Activated T-cell treated with anti-CD3 and anti-CD28 coated beads, Interleukin-2, amount 50 U/mL, for 72 hours (primary cell): ENCODE data around the gene TRAF5. TPM values are rescaled to one million over a fixed set of nuclear protein-coding genes. Genes with fewer than 3 reads are reported as not detected.

Experiments
- ATAC-seq, 2 donors: fragments of 150-1000 bp; cut with Tn5 transposase; replicated peaks in 1 of 2; 2 replicates each; pipeline ENCODE4 v1.10.0; 2021; ENCODE audit warnings: moderate library complexity in 2 of 2, mild to moderate bottlenecking in 1 of 2
- DNase-seq, 2 donors: peaks; one replicate each; pipeline ENCODE4 v3.0.0; 2021 to 2022; ENCODE audit warnings: mixed read lengths in 1 of 2
- H3K27ac Mint-ChIP-seq: one replicate; pipeline ENCODE4 v1.8.0; 2022; ENCODE audit warnings: mild to moderate bottlenecking, moderate library complexity, mixed read lengths
- H3K27me3 Mint-ChIP-seq: one replicate; pipeline ENCODE4 v1.8.0; 2022; ENCODE audit warnings: low read depth, mixed read lengths
- H3K36me3 Mint-ChIP-seq, 2 donors: one replicate each; pipeline ENCODE4 v1.8.0; 2022; ENCODE audit warnings: mixed read lengths in 2 of 2, mild to moderate bottlenecking in 1 of 2; ENCODE audit not compliant: insufficient read depth in 2 of 2
- H3K4me1 Mint-ChIP-seq: one replicate; pipeline ENCODE4 v1.8.0; 2022; ENCODE audit warnings: low read depth, mixed read lengths
- H3K4me3 Mint-ChIP-seq, 2 donors: one replicate each; pipeline ENCODE4 v1.8.0; 2022; ENCODE audit warnings: mild to moderate bottlenecking in 2 of 2, mixed read lengths in 2 of 2, moderate library complexity in 2 of 2
- H3K9me3 Mint-ChIP-seq, 2 donors: one replicate each; pipeline ENCODE4 v1.8.0; 2022; ENCODE audit warnings: mixed read lengths in 2 of 2
- total RNA-seq, 2 donors: library from RNA; stranded (reverse); gene quantifications; one replicate each; pipeline ENCODE4 v1.2.3, GENCODE V29; 2022

TRAF5 gene
- 10 to 100 TPM; 28.8 to 38.6 TPM for total RNA-seq

GRCh38 chr1:211326528-211327345 lies at the start of gene TRAF5:
Gene TRAF5 (plus strand): TSS chr1:211326833. CDS start chr1:211353240, 26,407 bp downstream.
- no peaks in the 10 kb centered on the region for H3K9me3 Mint-ChIP-seq
- H3K4me3 Mint-ChIP-seq: peak within 1 kb of the TSS; percentile 93 to 95

GRCh38 chr1:211279340-211279739 lies 47.3 kb upstream of the TRAF5 start:
- Mint-ChIP-seq H3K4me3 (no peak overlapping the region), H3K27ac (no peak overlapping the region), H3K36me3 (peaks cover 0 to 11% of the 10 kb centered on the region in 2 donors), H3K4me1 (peaks cover 4% of the 10 kb centered on the region), H3K27me3 (no peaks in the 10 kb centered on the region), H3K9me3 (no peaks in the 10 kb centered on the region)
- ATAC-seq: peak in 1 of 2 donors; percentile 29
- no peak for DNase-seq

More at GRCh38 chr1:211326528-211327345, at the start of gene TRAF5:
- DNase-seq: peak; percentile 66 to 75
- peaks cover 5% of the 10 kb centered on the region in 2 donors for H3K36me3 Mint-ChIP-seq
- peak within 1 kb of the TSS; percentile 93 for H3K27ac Mint-ChIP-seq
- ATAC-seq: peak; percentile 49 to 58
- H3K27me3 Mint-ChIP-seq: no peaks in the 10 kb centered on the region
- peaks cover 86% of the 10 kb centered on the region for H3K4me1 Mint-ChIP-seq

GRCh38 chr1:211280910-211281309 lies 45.7 kb upstream of the TRAF5 start:
- no peak overlapping the region for H3K27ac Mint-ChIP-seq
- H3K9me3 Mint-ChIP-seq: no peaks in the 10 kb centered on the region
- no peaks in the 10 kb centered on the region for H3K27me3 Mint-ChIP-seq
- no peak overlapping the region for H3K4me3 Mint-ChIP-seq
- ATAC-seq: peak; percentile 93 to 97
- DNase-seq: peak; percentile 21 to 25
- peaks cover 4% of the 10 kb centered on the region for H3K4me1 Mint-ChIP-seq
- H3K36me3 Mint-ChIP-seq: peaks cover 2 to 15% of the 10 kb centered on the region in 2 donors

- Mint-ChIP-seq H3K27me3 (no peaks in the 10 kb centered on the region), H3K9me3 (no peaks in the 10 kb centered on the region), H3K27ac (no peak overlapping the region), H3K4me3 (no peak overlapping the region), H3K36me3 (peaks cover 2 to 13% of the 10 kb centered on the region in 2 donors), H3K4me1 (peaks cover 4% of the 10 kb centered on the region)
- DNase-seq (no peak), ATAC-seq (peak; percentile 45 to 47)
Observed at GRCh38 chr1:211281320-211282022, 45.2 kb upstream of the TRAF5 start.

GRCh38 chr1:211282023-211282373 lies 44.6 kb upstream of the TRAF5 start:
- no peak for DNase-seq
- Mint-ChIP-seq H3K9me3 (no peaks in the 10 kb centered on the region), H3K27ac (no peak overlapping the region), H3K36me3 (peaks cover 2 to 13% of the 10 kb centered on the region in 2 donors), H3K4me1 (peaks cover 4% of the 10 kb centered on the region), H3K27me3 (no peaks in the 10 kb centered on the region), H3K4me3 (no peak overlapping the region)
- ATAC-seq: peak; percentile 16 to 37

- peaks cover 4% of the 10 kb centered on the region for H3K4me1 Mint-ChIP-seq
- no peak for ATAC-seq
- H3K27ac Mint-ChIP-seq: peak overlapping the region; percentile 44
- no peaks in the 10 kb centered on the region for H3K27me3 Mint-ChIP-seq
- H3K36me3 Mint-ChIP-seq: peaks cover 2 to 9% of the 10 kb centered on the region in 2 donors
- H3K9me3 Mint-ChIP-seq: no peaks in the 10 kb centered on the region
- DNase-seq: no peak
- H3K4me3 Mint-ChIP-seq: no peak overlapping the region
Observed at GRCh38 chr1:211285196-211285595, 41.4 kb upstream of the TRAF5 start.

- Mint-ChIP-seq H3K36me3 (peaks cover 8 to 19% of the 10 kb centered on the region in 2 donors), H3K27ac (no peak overlapping the region), H3K4me1 (peaks cover 4% of the 10 kb centered on the region), H3K27me3 (no peaks in the 10 kb centered on the region), H3K9me3 (no peaks in the 10 kb centered on the region), H3K4me3 (no peak overlapping the region)
- DNase-seq (no peak), ATAC-seq (no peak)
Observed at GRCh38 chr1:211287218-211287617, 39.4 kb upstream of the TRAF5 start.

GRCh38 chr1:211292411-211292810 lies 34.2 kb upstream of the TRAF5 start:
- ATAC-seq: peak; percentile 39 to 69
- H3K36me3 Mint-ChIP-seq: peaks cover 11 to 29% of the 10 kb centered on the region in 2 donors
- H3K27ac Mint-ChIP-seq: no peak overlapping the region
- H3K4me1 Mint-ChIP-seq: peaks cover 19% of the 10 kb centered on the region
- no peaks in the 10 kb centered on the region for H3K9me3 Mint-ChIP-seq
- no peak overlapping the region for H3K4me3 Mint-ChIP-seq
- H3K27me3 Mint-ChIP-seq: no peaks in the 10 kb centered on the region
- DNase-seq: no peak

- no peaks in the 10 kb centered on the region for H3K9me3 Mint-ChIP-seq
- H3K36me3 Mint-ChIP-seq: peaks cover 15 to 31% of the 10 kb centered on the region in 2 donors
- peaks cover 32% of the 10 kb centered on the region for H3K4me1 Mint-ChIP-seq
- H3K27me3 Mint-ChIP-seq: no peaks in the 10 kb centered on the region
- peak overlapping the region in 1 of 2 donors; percentile 61 for H3K4me3 Mint-ChIP-seq
- no peak for DNase-seq
- peak overlapping the region; percentile 88 for H3K27ac Mint-ChIP-seq
- ATAC-seq: peak; percentile 50 to 69
Observed at GRCh38 chr1:211296396-211296795, 30.2 kb upstream of the TRAF5 start.

GRCh38 chr1:211305044-211305443 lies 21.6 kb upstream of the TRAF5 start:
- Mint-ChIP-seq H3K27ac (peak overlapping the region; percentile 44), H3K4me1 (peaks cover 48% of the 10 kb centered on the region), H3K9me3 (no peaks in the 10 kb centered on the region), H3K36me3 (peaks cover 5 to 11% of the 10 kb centered on the region in 2 donors), H3K4me3 (peak overlapping the region in 1 of 2 donors; percentile 55), H3K27me3 (no peaks in the 10 kb centered on the region)
- DNase-seq (peak; percentile 60 to 72), ATAC-seq (peak; percentile 100)

GRCh38 chr1:211309617-211310016 lies 17.0 kb upstream of the TRAF5 start:
- no peaks in the 10 kb centered on the region for H3K27me3 Mint-ChIP-seq
- H3K36me3 Mint-ChIP-seq: peaks cover 7 to 8% of the 10 kb centered on the region in 2 donors
- ATAC-seq (no peak), DNase-seq (no peak)
- H3K4me1 Mint-ChIP-seq: peaks cover 33% of the 10 kb centered on the region
- peak overlapping the region; percentile 64 for H3K27ac Mint-ChIP-seq
- no peaks in the 10 kb centered on the region for H3K9me3 Mint-ChIP-seq
- no peak overlapping the region for H3K4me3 Mint-ChIP-seq

- ATAC-seq (no peak), DNase-seq (no peak)
- H3K36me3 Mint-ChIP-seq: peaks cover 7 to 8% of the 10 kb centered on the region in 2 donors
- H3K4me3 Mint-ChIP-seq: no peak overlapping the region
- no peaks in the 10 kb centered on the region for H3K27me3 Mint-ChIP-seq
- no peaks in the 10 kb centered on the region for H3K9me3 Mint-ChIP-seq
- H3K27ac Mint-ChIP-seq: peak overlapping the region; percentile 54
- peaks cover 12% of the 10 kb centered on the region for H3K4me1 Mint-ChIP-seq
Observed at GRCh38 chr1:211313392-211313791, 13.2 kb upstream of the TRAF5 start.

GRCh38 chr1:211318576-211319280 lies 7.9 kb upstream of the TRAF5 start:
- H3K36me3 Mint-ChIP-seq: no peaks in the 10 kb centered on the region
- no peak overlapping the region for H3K4me3 Mint-ChIP-seq
- no peak overlapping the region for H3K27ac Mint-ChIP-seq
- peaks cover 38% of the 10 kb centered on the region for H3K4me1 Mint-ChIP-seq
- no peaks in the 10 kb centered on the region for H3K27me3 Mint-ChIP-seq
- no peak for DNase-seq
- no peaks in the 10 kb centered on the region for H3K9me3 Mint-ChIP-seq
- ATAC-seq: no peak
